ENCODE data around the gene SRGN. TPM values are rescaled to one million over a fixed set of nuclear protein-coding genes. Genes with fewer than 3 reads are reported as not detected.
A peak's percentile ranks its signal among the peaks of the same experiment; 100 is the strongest.

Gene SRGN
- total RNA-seq, 6 experiments from 2014 or later: 128 to 471 (median 424) TPM

DNA sequence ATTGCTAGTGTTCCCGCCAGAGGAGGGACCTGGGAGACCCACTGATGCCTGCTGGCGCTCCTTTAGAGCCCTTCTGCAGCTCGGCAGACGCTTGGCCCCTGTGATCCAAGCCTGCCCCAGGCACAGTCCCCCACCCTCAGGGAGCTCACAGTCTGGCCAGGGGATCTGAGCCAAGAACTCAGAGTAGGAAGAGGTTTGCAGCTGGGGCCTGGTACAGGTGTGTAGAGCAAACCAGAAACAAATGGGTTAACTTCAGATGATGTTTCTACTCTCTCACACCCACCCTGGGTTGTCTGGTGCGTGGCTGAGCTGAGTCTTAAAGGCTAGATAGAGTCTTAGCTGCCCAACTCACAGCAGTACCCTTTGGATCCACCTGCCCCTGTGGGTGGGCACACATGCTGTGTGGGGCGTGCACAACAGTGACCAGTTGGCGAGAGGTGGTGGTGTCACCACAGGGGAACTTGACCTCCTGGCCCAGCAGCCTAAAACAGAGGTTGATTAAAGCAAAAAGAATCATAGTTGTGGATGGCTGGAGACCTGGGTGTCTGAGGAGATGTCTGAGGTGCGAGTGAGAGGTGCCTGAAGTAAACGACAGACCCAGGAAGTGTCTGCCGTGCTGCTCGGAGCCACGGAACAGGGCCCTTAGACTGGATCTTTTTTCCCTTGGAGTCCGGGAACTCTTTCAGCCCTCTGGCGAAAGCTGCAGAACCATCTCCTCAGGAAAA, 31.2 kb upstream of the SRGN start:
- Mint-ChIP-seq H3K27ac (peak overlapping the region; percentile 88), H3K9me3 (no peaks in the 10 kb centered on the region), H3K27me3 (ENCODE audit: insufficient read depth) (peaks cover 5% of the 10 kb centered on the region), H3K4me1 (ENCODE audit: low read depth) (peaks cover 45% of the 10 kb centered on the region), H3K36me3 (ENCODE audit: low read depth) (no peaks in the 10 kb centered on the region), H3K4me3 (no peak overlapping the region)
- DNase-seq: no peak
- TF ChIP-seq, protein P1, sequence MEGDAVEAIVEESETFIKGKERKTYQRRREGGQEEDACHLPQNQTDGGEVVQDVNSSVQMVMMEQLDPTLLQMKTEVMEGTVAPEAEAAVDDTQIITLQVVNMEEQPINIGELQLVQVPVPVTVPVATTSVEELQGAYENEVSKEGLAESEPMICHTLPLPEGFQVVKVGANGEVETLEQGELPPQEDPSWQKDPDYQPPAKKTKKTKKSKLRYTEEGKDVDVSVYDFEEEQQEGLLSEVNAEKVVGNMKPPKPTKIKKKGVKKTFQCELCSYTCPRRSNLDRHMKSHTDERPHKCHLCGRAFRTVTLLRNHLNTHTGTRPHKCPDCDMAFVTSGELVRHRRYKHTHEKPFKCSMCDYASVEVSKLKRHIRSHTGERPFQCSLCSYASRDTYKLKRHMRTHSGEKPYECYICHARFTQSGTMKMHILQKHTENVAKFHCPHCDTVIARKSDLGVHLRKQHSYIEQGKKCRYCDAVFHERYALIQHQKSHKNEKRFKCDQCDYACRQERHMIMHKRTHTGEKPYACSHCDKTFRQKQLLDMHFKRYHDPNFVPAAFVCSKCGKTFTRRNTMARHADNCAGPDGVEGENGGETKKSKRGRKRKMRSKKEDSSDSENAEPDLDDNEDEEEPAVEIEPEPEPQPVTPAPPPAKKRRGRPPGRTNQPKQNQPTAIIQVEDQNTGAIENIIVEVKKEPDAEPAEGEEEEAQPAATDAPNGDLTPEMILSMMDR (IDR thresholded peaks at IDR 0.05): no peak

DNA sequence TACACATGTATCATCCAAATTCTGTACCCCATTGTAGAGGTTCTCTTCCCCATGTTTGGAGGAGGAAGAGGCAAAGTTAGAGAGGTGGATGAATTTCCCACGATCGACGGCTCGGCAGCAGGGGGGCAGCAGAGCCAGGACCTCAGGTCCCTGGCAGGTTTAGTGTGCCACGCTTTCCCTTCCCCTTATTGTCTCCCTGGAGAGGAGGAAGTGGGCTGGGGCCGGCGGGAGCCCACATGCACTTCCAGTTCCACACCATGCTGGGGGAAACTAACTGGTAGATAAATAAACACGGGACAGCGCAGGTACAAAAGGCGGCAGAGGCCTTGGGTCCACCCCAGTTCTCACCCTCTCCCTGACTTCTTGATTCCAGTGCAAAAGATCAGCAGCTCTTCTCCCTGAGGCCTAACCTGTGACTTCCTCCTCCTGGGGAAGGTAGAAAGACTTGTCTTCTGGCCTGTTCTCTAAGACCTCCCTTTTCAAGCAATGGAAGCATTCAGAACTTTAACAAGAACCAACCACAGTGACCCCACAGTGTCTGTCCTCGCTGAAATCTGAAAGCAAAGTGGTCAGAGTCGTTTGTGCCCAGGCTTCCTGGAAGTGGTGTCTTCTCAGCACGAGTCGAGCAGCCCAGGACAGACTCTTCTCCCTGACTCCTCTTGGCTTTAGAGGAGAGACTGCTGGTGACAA, 30.5 kb upstream of the SRGN start:
- H3K4me1 Mint-ChIP-seq (ENCODE audit: low read depth): peaks cover 51% of the 10 kb centered on the region
- H3K4me3 Mint-ChIP-seq: peak overlapping the region; percentile 8; the same call in 1 of the 2 replicates
- TF ChIP-seq, protein P1 (IDR thresholded peaks at IDR 0.05): no peak
- H3K27ac Mint-ChIP-seq: peak overlapping the region; percentile 88
- no peaks in the 10 kb centered on the region for H3K36me3 Mint-ChIP-seq (ENCODE audit: low read depth)
- no peaks in the 10 kb centered on the region for H3K9me3 Mint-ChIP-seq
- peaks cover 1% of the 10 kb centered on the region for H3K27me3 Mint-ChIP-seq (ENCODE audit: insufficient read depth)
- DNase-seq: no peak

DNA sequence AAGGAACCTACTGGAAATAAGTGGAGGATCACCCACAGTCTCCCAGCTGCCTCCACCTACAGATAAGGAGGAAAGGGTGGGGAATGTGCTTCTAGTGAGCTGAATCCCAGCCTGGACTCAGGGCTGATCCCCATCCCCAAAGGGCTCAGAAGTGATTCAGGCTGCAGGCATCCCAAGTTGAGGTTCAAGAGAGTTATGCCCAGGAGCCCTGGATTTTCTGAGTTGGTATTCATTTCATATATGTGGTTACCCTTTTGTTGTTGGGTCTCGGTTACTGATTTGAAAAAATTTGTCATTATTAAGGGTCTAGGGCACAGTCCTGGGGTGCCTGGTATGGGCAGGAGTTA, 30.0 kb upstream of the SRGN start:
- Mint-ChIP-seq H3K36me3 (ENCODE audit: low read depth) (no peaks in the 10 kb centered on the region), H3K27me3 (ENCODE audit: insufficient read depth) (no peaks in the 10 kb centered on the region; the same call in none of the 2 replicates), H3K4me1 (ENCODE audit: low read depth) (peaks cover 56% of the 10 kb centered on the region), H3K4me3 (peak overlapping the region; percentile 8; the same call in 1 of the 2 replicates), H3K9me3 (no peaks in the 10 kb centered on the region), H3K27ac (peak overlapping the region; percentile 88)
- TF ChIP-seq, protein P1 (IDR thresholded peaks at IDR 0.05): no peak
- DNase-seq: peak; percentile 48

DNA sequence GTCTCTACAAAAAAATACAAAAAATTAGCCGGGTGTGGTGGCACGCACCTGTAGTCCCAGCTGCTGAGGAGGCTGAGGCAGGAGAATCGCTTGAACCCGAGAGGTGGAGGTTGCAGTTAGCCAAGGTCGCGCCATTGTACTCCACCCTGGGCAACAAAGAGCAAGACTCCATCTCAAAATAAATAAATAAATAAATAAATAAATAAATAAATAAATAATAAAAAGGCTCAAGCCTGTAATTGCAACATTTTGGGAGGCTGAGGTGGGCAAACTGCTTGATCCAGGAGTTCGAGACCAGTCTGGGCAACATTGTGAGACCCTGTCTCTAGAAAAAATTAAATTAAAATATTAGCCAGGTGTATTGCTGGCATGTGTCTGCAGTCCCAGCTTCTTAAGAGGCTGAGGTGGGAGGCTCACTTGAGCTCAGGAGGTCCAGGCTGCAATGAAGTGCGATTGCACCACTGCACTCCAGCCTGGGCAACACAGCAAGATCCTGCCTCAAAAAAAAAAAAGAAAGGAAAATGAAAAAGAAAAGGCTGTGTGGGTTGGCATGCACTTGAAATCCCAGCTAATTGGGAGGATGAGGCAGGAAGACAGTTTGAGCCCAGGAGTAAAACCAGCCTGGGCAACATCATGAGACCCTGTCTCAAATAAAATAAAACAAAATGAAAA, 27.6 kb upstream of the SRGN start:
- TF ChIP-seq, protein P1 (IDR thresholded peaks at IDR 0.05): no peak
- H3K4me1 Mint-ChIP-seq (ENCODE audit: low read depth): peaks cover 72% of the 10 kb centered on the region

DNA sequence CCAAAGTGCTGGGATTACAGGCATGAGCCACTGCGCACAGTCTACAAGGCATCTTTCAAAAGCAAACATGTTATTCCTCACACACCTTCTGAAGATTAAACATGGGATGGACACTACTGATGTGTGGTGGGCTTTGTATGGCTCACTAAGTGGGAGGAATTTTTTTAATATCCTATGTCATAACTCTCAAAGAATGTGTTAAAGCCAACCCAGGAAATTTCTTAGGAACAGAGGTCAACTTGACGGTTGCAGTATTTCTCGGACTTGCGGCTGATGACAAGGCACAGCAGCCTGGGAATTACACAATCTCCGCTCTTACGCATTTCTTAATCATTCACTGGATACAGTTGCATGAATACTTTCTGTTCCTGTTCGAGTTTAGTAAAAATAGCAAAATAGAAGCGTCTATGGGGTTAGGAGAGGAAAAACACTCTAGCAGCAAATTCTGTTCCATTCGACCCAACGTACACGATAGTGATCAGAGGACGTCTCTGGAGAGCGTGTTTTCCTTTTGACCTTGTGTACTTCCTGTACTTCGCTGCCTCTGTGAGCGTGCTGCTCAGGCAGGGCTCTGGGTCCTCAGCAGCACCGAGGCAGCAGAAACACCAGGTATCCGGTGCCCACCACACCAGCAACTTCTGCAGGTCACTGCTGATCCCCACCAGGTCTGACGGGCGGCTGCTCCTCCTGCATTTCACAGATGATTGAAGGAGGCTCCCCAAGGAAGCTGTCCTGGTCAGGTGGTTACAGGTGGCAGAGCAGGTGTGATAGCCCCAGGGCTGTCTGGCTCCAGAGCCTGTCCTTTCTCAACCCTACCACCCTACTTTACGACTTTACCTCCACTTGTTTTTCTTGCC, 26.4 kb upstream of the SRGN start:
- peaks cover 73% of the 10 kb centered on the region for H3K4me1 Mint-ChIP-seq (ENCODE audit: low read depth)
- H3K9me3 Mint-ChIP-seq: no peaks in the 10 kb centered on the region
- peaks cover 9% of the 10 kb centered on the region for H3K27me3 Mint-ChIP-seq (ENCODE audit: insufficient read depth)
- peaks cover 4% of the 10 kb centered on the region; the same call in 1 of the 2 replicates for H3K36me3 Mint-ChIP-seq (ENCODE audit: low read depth)
- TF ChIP-seq, protein P1 (IDR thresholded peaks at IDR 0.05): no peak
- peak overlapping the region; percentile 79 for H3K4me3 Mint-ChIP-seq
- H3K27ac Mint-ChIP-seq: peak overlapping the region; percentile 93
- peak; percentile 91 for DNase-seq

More for the DNA sequence above, 27.6 kb upstream of the SRGN start:
- H3K36me3 Mint-ChIP-seq (ENCODE audit: low read depth): no peaks in the 10 kb centered on the region
- H3K27ac Mint-ChIP-seq: no peak overlapping the region
- H3K9me3 Mint-ChIP-seq: no peaks in the 10 kb centered on the region
- DNase-seq: no peak
- H3K4me3 Mint-ChIP-seq: no peak overlapping the region
- H3K27me3 Mint-ChIP-seq (ENCODE audit: insufficient read depth): peaks cover 5% of the 10 kb centered on the region
